Upper lobe of left lung (tissue), 4 donors: Measurements from ENCODE around the gene CYP2W1.

Source experiments
- CTCF ChIP-seq, 6 experiments: fragments of 450-650 bp in 4 of 6; fragments of 200-600 bp in 2 of 6; sonication (generic) in 2 of 6; IDR thresholded peaks; one replicate each; pipeline ENCODE4 v1.5.1; 2016 to 2019; ENCODE audit warnings: antibody characterized with exemption in 6 of 6
- EP300 ChIP-seq, 4 donors: sonication (generic); formaldehyde crosslinking; IDR thresholded peaks; one replicate each; pipeline ENCODE4 v1.5.1; 2017; ENCODE audit warnings: antibody characterized with exemption in 4 of 4, control low read depth in 2 of 4
- POLR2A ChIP-seq, 4 donors: fragments of 450-650 bp; IDR thresholded peaks; one replicate each; pipeline ENCODE4 v1.5.1; 2016 to 2017; ENCODE audit warnings: antibody characterized with exemption in 4 of 4, mild to moderate bottlenecking in 2 of 4

GRCh38 chr7:935874-936385, 47.1 kb upstream of the CYP2W1 start:
- TF ChIP-seq CTCF (IDR thresholded peaks at IDR 0.05) (no peak), POLR2A (IDR thresholded peaks at IDR 0.05) (no peak), EP300 (IDR thresholded peaks at IDR 0.05) (no peak)
